Measurements from ENCODE around the gene SLC22A31. TPM values are rescaled to one million over a fixed set of nuclear protein-coding genes. Genes with fewer than 3 reads are reported as not detected.

The SLC22A31 gene
- total and polyA plus RNA-seq, 2 donors (not counting 3 experiments of a cell fraction or from before 2014, with no cell fraction given), result 1.0 TPM; not detected in 1

- Histone ChIP-seq H3K27me3 (ENCODE audit: control insufficient read depth in 2 of 2, insufficient read depth in 2 of 2, low read length in 2 of 2) (no peaks in the 10 kb centered on the region), H3K4me2 (ENCODE audit: insufficient read depth, low read length) (no peak overlapping the region), H3K9me3 (replicated peaks; ENCODE audit: control insufficient read depth, insufficient read depth, low read length) (no peaks in the 10 kb centered on the region), H2AFZ (ENCODE audit: low read depth, low read length) (no peak overlapping the region), H3K27ac (ENCODE audit: insufficient read depth, low read depth, low read length) (no peak overlapping the region), H3K4me3 (replicated peaks in 1 of 3; ENCODE audit: insufficient read depth in 1 of 3, low read depth in 1 of 3, low read length in 3 of 3) (no peak overlapping the region), H3K9me1 (replicated peaks; ENCODE audit: control insufficient read depth, extremely low read depth, insufficient read depth, low read length) (no peaks in the 10 kb centered on the region), H3K9ac (replicated peaks; ENCODE audit: extremely low read depth, insufficient read depth, low read length) (no peak overlapping the region), H3K36me3 (ENCODE audit: control insufficient read depth in 2 of 2, extremely low read depth in 1 of 2, insufficient read depth in 2 of 2, low read length in 2 of 2) (no peaks in the 10 kb centered on the region), H3K79me2 (ENCODE audit: control insufficient read depth, insufficient read depth, low read length) (no peaks in the 10 kb centered on the region), H3K4me1 (ENCODE audit: control insufficient read depth, extremely low read depth, insufficient read depth, low read length) (peaks cover 3% of the 10 kb centered on the region), H4K20me1 (replicated peaks; ENCODE audit: control insufficient read depth, extremely low read depth, insufficient read depth, low read length) (no peaks in the 10 kb centered on the region)
- intact Hi-C loops (cut with micrococcal nuclease), result loop anchor here (1.0 to 5.0 kb wide), 4 partner anchors 225 to 424 kb away; no protein-coding TSS in a partner anchor
- dilution Hi-C loops (cut with MboI; ENCODE audit: extremely low pct_ligation_motif_present, low sequenced_read_pairs), result no loop called here
- CTCF ChIA-PET, result interaction anchor here (0.8 to 2.9 kb wide), 13 partner anchors 9 to 430 kb away, joined by 3 to 23 read pairs (median 5); partner anchors contain the start of genes ACSF3 and PIEZO1
- no TSS peak for BruUV-seq (replicated peaks)
- TF ChIP-seq CTCF (IDR thresholded peaks at IDR 0.05; ENCODE audit: extremely low read depth in 1 of 2, insufficient read depth in 1 of 2, low read depth in 1 of 2, low read length in 2 of 2) (peak; percentile 80 to 96), POLR2AphosphoS5 (IDR thresholded peaks at IDR 0.05; ENCODE audit: insufficient read depth, low read depth, low read length) (peak; percentile 43), EZH2 (IDR thresholded peaks at IDR 0.05; ENCODE audit: borderline replicate concordance, low read depth, low read length, severe bottlenecking) (no peak)
- DNase-seq (ENCODE audit: low read depth, low spot score) (peak; percentile 51), FAIRE-seq (peak; percentile 67)
- POLR2A ChIA-PET, result no interaction called here
Measured at GRCh38 chr16:89167425-89167941, 32.9 kb downstream of the SLC22A31 start.

Data from endothelial cell of umbilical vein (primary cell).